HG03565 (cell line): Measurements from ENCODE around the gene BTRC.
"Not testable (repeated sequence)": the region's sequence is repeated elsewhere in the genome, so short reads cannot be mapped to it uniquely, and the experiment has no call there.

ENCODE experiments used
- ATAC-seq: cut with Tn5 transposase; IDR thresholded peaks from one replicate; pipeline ENCODE4 v1.9.1; 2021; ENCODE audit warnings: mild to moderate bottlenecking, moderate library complexity; ENCODE audit not compliant: unreplicated experiment

BTRC gene

GRCh38 chr10:101385866-101386658, 32.1 kb downstream of the BTRC start:
- ATAC-seq, result no peak

GRCh38 chr10:101386659-101387259, 32.8 kb downstream of the BTRC start:
- no peak for ATAC-seq

- ATAC-seq, result no peak
These were observed 34.8 kb downstream of the BTRC start for GRCh38 chr10:101388676-101389276.

GRCh38 chr10:101389532-101389931, 35.6 kb downstream of the BTRC start:
- not testable (repeated sequence) for ATAC-seq

- no peak for ATAC-seq
These were observed 36.1 kb downstream of the BTRC start for GRCh38 chr10:101389986-101390531.

GRCh38 chr10:101393378-101393777, 39.4 kb downstream of the BTRC start:
- no peak for ATAC-seq

- ATAC-seq, result no peak
These were observed 40.7 kb downstream of the BTRC start for GRCh38 chr10:101394524-101395133.

GRCh38 chr10:101397140-101397539, 43.2 kb downstream of the BTRC start:
- no peak for ATAC-seq

- no peak for ATAC-seq
These were observed 46.6 kb downstream of the BTRC start for GRCh38 chr10:101400585-101400984.

- ATAC-seq, result no peak
These were observed 48.7 kb downstream of the BTRC start for GRCh38 chr10:101402711-101403110.

GRCh38 chr10:101403161-101403560, 49.2 kb downstream of the BTRC start:
- ATAC-seq, result no peak

- ATAC-seq, result no peak
These were observed 51.0 kb downstream of the BTRC start for GRCh38 chr10:101405001-101405400.

GRCh38 chr10:101411598-101411997, 57.6 kb downstream of the BTRC start:
- no peak for ATAC-seq

- ATAC-seq, result no peak
These were observed 60.1 kb downstream of the BTRC start for GRCh38 chr10:101414034-101414433.

- ATAC-seq, result no peak
These were observed 61.9 kb downstream of the BTRC start for GRCh38 chr10:101415884-101416283.

GRCh38 chr10:101421967-101422366, 68.0 kb downstream of the BTRC start:
- not testable (repeated sequence) for ATAC-seq

GRCh38 chr10:101425535-101425934, 71.6 kb downstream of the BTRC start:
- no peak for ATAC-seq

- ATAC-seq, result no peak
These were observed 74.1 kb downstream of the BTRC start for GRCh38 chr10:101428036-101428435.

- ATAC-seq, result no peak
These were observed 75.5 kb downstream of the BTRC start for GRCh38 chr10:101429423-101429822.

GRCh38 chr10:101436302-101436701, 82.3 kb downstream of the BTRC start:
- no peak for ATAC-seq

GRCh38 chr10:101438881-101439391, 85.0 kb downstream of the BTRC start:
- no peak for ATAC-seq
